ENCODE measurements around the gene BTBD10. TPM values are rescaled to one million over a fixed set of nuclear protein-coding genes. Genes with fewer than 3 reads are reported as not detected.

The BTBD10 gene
- total RNA-seq, 6 experiments from 2014 or later = 4.8 to 11.0 (median 7.3) TPM

DNA sequence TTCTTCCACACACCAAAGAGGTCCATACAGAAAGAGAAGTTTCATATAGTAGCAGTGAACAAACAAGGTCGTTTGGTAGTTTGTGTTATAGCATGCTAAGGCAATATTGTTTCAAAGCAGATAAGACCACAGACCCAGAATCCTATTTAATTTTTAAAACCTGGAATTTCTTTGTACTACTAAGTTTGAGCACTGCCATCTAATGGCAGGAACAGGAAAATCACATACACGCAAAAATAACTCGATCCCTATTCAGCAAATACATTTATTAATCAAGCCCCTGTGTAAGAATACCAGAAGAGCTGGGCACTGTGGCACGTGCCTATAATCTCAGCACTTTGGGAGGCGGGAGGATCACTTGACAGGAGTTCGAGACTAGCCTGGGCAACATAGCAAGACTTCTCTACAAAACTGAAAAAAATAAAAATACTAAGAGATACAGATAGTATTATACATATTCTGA, 2.9 kb upstream of the BTBD10 start:
- WGBS (ENCODE audit: insufficient coverage, low coverage, low lambda C conversion rate, missing lambda C conversion rate) = 6% methylated on average over 6 of the region's 6 CpGs
- intact Hi-C loops (cut with DNase I) = no loop called here
- no peaks in the 10 kb centered on the region for H3K27me3 ChIP-seq
- no peaks in the 10 kb centered on the region for H3K9me3 ChIP-seq
- H3K27ac ChIP-seq = no peak overlapping the region
- ATAC-seq (no peak), DNase-seq (no peak)
- no peak overlapping the region for H3K4me3 ChIP-seq
- no peaks in the 10 kb centered on the region for H3K36me3 ChIP-seq
- TF ChIP-seq, protein P1, sequence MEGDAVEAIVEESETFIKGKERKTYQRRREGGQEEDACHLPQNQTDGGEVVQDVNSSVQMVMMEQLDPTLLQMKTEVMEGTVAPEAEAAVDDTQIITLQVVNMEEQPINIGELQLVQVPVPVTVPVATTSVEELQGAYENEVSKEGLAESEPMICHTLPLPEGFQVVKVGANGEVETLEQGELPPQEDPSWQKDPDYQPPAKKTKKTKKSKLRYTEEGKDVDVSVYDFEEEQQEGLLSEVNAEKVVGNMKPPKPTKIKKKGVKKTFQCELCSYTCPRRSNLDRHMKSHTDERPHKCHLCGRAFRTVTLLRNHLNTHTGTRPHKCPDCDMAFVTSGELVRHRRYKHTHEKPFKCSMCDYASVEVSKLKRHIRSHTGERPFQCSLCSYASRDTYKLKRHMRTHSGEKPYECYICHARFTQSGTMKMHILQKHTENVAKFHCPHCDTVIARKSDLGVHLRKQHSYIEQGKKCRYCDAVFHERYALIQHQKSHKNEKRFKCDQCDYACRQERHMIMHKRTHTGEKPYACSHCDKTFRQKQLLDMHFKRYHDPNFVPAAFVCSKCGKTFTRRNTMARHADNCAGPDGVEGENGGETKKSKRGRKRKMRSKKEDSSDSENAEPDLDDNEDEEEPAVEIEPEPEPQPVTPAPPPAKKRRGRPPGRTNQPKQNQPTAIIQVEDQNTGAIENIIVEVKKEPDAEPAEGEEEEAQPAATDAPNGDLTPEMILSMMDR (IDR thresholded peaks at IDR 0.05) = peak; percentile 36 to 70 (median 62)
- TF ChIP-seq POLR2A (IDR thresholded peaks at IDR 0.05) = no peak
- H3K4me1 ChIP-seq = peaks cover 0 to 13% (median 3%) of the 10 kb centered on the region in 4 donors

DNA sequence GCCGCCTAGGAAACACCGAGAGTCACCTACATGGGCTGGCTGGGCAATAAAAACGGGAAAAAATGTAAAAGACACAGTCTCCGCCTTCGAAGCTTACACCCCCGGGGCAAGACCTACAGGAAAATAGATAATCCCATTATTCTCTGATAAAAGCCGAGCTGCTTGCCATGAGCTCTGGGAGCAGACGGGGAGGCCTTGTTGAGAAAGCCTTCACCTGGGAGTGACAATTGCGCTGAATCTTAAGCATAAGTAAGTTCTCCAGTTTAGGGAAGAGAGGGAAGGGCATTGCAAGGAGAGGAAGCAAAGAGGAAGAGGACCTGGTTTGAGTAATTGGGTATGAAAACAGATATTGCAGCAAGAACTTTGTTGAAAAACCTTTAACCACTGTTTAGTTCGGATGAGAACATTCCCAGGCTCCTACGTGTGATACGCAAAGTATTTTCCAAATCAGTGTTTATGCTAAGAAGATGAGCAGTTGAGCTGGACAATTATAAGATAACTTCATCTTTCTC, 813 bp upstream of the BTBD10 start:
- H3K27ac ChIP-seq = peak overlapping the region in 2 of 3 donors; percentile 52 to 70
- WGBS (ENCODE audit: insufficient coverage, low coverage, low lambda C conversion rate, missing lambda C conversion rate) = 20% methylated on average over 12 of the region's 12 CpGs

DNA sequence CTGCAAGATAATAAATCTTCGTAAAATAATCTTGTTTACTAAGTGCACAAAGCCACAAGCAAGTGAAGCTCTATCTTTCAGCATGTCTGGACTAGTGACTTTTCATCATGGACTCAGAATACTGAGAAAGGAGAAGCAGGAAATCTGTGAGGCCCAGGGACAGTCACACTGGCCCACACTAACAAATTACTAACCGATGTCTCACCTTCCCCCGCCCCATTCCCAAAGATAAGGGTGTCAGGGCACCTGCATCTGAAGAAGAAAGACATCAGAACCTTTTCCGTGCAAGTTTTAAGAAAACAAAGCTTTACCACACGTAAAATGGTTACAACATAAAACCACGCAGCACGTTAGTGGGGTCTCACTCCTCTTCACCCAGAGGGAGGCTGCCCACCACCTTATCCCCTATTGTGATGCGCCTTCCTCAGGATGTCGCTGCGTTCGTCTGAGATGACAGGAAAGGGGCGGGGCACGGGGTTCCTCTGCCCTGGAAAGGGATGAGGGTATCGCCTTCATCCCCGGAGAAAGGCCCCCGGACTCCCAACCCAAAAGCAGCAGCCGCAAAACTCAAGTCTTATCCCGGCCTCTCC, 616 bp downstream of the BTBD10 start:
- ATAC-seq = peak; percentile 57 to 67 (median 64)
- Histone ChIP-seq H3K4me3 (peak overlapping the region; percentile 54 to 88 (median 78)), H3K36me3 (no peaks in the 10 kb centered on the region), H3K27me3 (no peaks in the 10 kb centered on the region), H3K4me1 (peaks cover 0 to 13% (median 3%) of the 10 kb centered on the region in 4 donors), H3K27ac (peak overlapping the region; percentile 52 to 70 (median 54)), H3K9me3 (no peaks in the 10 kb centered on the region)
- under 1% methylated on average over 13 of the region's 18 CpGs for WGBS (ENCODE audit: insufficient coverage, low coverage, low lambda C conversion rate, missing lambda C conversion rate)
- peak; percentile 68 to 77 (median 74) for DNase-seq
- intact Hi-C loops (cut with DNase I) = no loop called here
- TF ChIP-seq, protein P1 (IDR thresholded peaks at IDR 0.05) = no peak
- TF ChIP-seq POLR2A (IDR thresholded peaks at IDR 0.05) = no peak

More for the DNA sequence above, 813 bp upstream of the BTBD10 start:
- H3K4me3 ChIP-seq = peak overlapping the region; percentile 54 to 88 (median 78)
- H3K36me3 ChIP-seq = no peaks in the 10 kb centered on the region
- no peaks in the 10 kb centered on the region for H3K9me3 ChIP-seq
- intact Hi-C loops (cut with DNase I) = no loop called here
- no peaks in the 10 kb centered on the region for H3K27me3 ChIP-seq
- TF ChIP-seq, protein P1 (IDR thresholded peaks at IDR 0.05) = no peak
- TF ChIP-seq POLR2A (IDR thresholded peaks at IDR 0.05) = no peak
- DNase-seq = no peak
- peaks cover 0 to 13% (median 3%) of the 10 kb centered on the region in 4 donors for H3K4me1 ChIP-seq
- ATAC-seq = no peak

DNA sequence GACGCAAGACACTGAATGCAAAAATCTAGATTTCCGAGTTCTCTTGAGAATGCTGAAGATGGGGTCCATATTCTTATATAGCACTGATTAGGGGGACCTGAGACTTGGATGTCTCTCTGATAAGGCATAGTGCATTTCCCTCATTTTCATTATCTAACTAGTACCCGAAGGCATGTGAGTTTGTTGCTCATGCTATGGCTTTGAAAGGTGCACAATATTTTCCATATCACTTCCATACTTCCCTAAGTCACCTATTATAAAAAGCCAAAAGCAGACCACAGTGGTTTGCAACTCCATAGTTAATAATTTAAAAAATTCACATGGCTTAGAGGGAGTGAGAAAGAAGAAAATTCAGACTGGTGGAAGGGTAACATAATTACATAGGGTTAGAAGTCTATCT, 1.7 kb downstream of the BTBD10 start:
- 93% methylated on average over 3 of the region's 3 CpGs for WGBS (ENCODE audit: insufficient coverage, low coverage, low lambda C conversion rate, missing lambda C conversion rate)
- intact Hi-C loops (cut with DNase I) = no loop called here
- TF ChIP-seq, protein P1 (IDR thresholded peaks at IDR 0.05) = no peak
- TF ChIP-seq POLR2A (IDR thresholded peaks at IDR 0.05) = no peak

More for the DNA sequence above, 1.7 kb downstream of the BTBD10 start:
- Histone ChIP-seq H3K9me3 (no peaks in the 10 kb centered on the region), H3K4me1 (peaks cover 0 to 13% (median 3%) of the 10 kb centered on the region in 4 donors), H3K27ac (no peak overlapping the region), H3K27me3 (no peaks in the 10 kb centered on the region), H3K36me3 (no peaks in the 10 kb centered on the region), H3K4me3 (no peak overlapping the region)
- ATAC-seq (no peak), DNase-seq (no peak)
